HepG2 (cell line): ENCODE results near the gene GAPDH. TPM values are rescaled to one million over a fixed set of nuclear protein-coding genes. Genes with fewer than 3 reads are reported as not detected.
A peak's percentile ranks its signal among the peaks of the same experiment; 100 is the strongest.

Experiments
- ARNTL ChIP-seq: sonication (generic); formaldehyde crosslinking; IDR thresholded peaks from 2 replicates; pipeline ENCODE4 v1.4.0; 2020; ENCODE audit warnings: mild to moderate bottlenecking, missing genetic modification reagents
- HMGXB4 ChIP-seq, 2 experiments: sonication (generic) in 1 of 2; formaldehyde crosslinking in 1 of 2; IDR thresholded peaks; 2 replicates each; pipeline versions ENCODE4 v1.4.0 to v1.6.1; 2018 to 2020; ENCODE audit warnings: missing genetic modification reagents in 2 of 2, borderline replicate concordance in 1 of 2, low read depth in 1 of 2, mild to moderate bottlenecking in 1 of 2, missing biosample characterization in 1 of 2
- TOPORS ChIP-seq: sonication (generic); formaldehyde crosslinking; IDR thresholded peaks from 2 replicates; pipeline ENCODE4 v1.8.0; 2023; ENCODE audit warnings: mild to moderate bottlenecking, missing genetic modification reagents
- ZMYM3 ChIP-seq: sonication (generic); formaldehyde crosslinking; IDR thresholded peaks from 2 replicates; pipeline ENCODE4 v1.5.1; 2020; ENCODE audit warnings: mild to moderate bottlenecking, missing genetic modification reagents
- polyA plus RNA-seq, 8 experiments: library from polyadenylated mRNA; depleted of rRNA in 3 of 8; stranded (reverse) in 7 of 8; unstranded in 1 of 8; fragments of >200 nt; fragmentation: Illumina TruSeq in 4 of 8; extraction: Trizol in 4 of 8; gene quantifications; 2 replicates each; pipeline versions ENCODE4 v1.2.1 to v1.2.3, GENCODE V29; 2011 to 2016; ENCODE audit warnings: low read depth in 4 of 8, missing spikeins in 1 of 8, mixed read lengths in 1 of 8; ENCODE audit not compliant: insufficient read depth in 1 of 8
- total RNA-seq, 5 experiments: library from RNA; depleted of rRNA; stranded (reverse); fragments of >200 nt; fragmentation: Illumina TruSeq; extraction: Trizol; gene quantifications; 2 replicates each; pipeline ENCODE4 v1.2.3, GENCODE V29; 2016; ENCODE audit warnings: low read depth in 1 of 5
- TF ChIP-seq, protein P1 (sequence below), 2 experiments: fragments of 450-650 bp in 1 of 2; sonication (generic) in 1 of 2; formaldehyde crosslinking in 1 of 2; IDR thresholded peaks; 2 replicates each; pipeline versions ENCODE4 v1.6.1 to v1.8.0; 2016 to 2022; ENCODE audit warnings: antibody characterized with exemption in 1 of 2, mild to moderate bottlenecking in 1 of 2, missing genetic modification reagents in 1 of 2

The GAPDH gene
- total and polyA plus RNA-seq, 2 of the 13 experiments (the other 11 are each of a cell fraction or from before 2014, with no cell fraction given): 3,038 to 12,722 TPM

DNA sequence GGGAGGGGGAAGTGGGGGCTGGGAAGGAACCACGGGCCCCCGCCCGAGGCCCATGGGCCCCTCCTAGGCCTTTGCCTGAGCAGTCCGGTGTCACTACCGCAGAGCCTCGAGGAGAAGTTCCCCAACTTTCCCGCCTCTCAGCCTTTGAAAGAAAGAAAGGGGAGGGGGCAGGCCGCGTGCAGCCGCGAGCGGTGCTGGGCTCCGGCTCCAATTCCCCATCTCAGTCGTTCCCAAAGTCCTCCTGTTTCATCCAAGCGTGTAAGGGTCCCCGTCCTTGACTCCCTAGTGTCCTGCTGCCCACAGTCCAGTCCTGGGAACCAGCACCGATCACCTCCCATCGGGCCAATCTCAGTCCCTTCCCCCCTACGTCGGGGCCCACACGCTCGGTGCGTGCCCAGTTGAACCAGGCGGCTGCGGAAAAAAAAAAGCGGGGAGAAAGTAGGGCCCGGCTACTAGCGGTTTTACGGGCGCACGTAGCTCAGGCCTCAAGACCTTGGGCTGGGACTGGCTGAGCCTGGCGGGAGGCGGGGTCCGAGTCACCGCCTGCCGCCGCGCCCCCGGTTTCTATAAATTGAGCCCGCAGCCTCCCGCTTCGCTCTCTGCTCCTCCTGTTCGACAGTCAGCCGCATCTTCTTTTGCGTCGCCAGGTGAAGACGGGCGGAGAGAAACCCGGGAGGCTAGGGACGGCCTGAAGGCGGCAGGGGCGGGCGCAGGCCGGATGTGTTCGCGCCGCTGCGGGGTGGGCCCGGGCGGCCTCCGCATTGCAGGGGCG, at the start of gene GAPDH (continued):
- TF ChIP-seq TOPORS (no peak; the same call in 1 of the 2 replicates), HMGXB4 (CRISPR knock-in tag; IDR thresholded peaks at IDR 0.05; ENCODE audit: borderline replicate concordance in 1 of 2, low read depth in 1 of 2) (peak in 1 of 2 experiments; percentile 63), ZMYM3 (CRISPR knock-in tag) (peak; percentile 28; the same call in 1 of the 2 replicates), ARNTL (CRISPR knock-in tag) (peak; percentile 46)
- TF ChIP-seq, protein P1, sequence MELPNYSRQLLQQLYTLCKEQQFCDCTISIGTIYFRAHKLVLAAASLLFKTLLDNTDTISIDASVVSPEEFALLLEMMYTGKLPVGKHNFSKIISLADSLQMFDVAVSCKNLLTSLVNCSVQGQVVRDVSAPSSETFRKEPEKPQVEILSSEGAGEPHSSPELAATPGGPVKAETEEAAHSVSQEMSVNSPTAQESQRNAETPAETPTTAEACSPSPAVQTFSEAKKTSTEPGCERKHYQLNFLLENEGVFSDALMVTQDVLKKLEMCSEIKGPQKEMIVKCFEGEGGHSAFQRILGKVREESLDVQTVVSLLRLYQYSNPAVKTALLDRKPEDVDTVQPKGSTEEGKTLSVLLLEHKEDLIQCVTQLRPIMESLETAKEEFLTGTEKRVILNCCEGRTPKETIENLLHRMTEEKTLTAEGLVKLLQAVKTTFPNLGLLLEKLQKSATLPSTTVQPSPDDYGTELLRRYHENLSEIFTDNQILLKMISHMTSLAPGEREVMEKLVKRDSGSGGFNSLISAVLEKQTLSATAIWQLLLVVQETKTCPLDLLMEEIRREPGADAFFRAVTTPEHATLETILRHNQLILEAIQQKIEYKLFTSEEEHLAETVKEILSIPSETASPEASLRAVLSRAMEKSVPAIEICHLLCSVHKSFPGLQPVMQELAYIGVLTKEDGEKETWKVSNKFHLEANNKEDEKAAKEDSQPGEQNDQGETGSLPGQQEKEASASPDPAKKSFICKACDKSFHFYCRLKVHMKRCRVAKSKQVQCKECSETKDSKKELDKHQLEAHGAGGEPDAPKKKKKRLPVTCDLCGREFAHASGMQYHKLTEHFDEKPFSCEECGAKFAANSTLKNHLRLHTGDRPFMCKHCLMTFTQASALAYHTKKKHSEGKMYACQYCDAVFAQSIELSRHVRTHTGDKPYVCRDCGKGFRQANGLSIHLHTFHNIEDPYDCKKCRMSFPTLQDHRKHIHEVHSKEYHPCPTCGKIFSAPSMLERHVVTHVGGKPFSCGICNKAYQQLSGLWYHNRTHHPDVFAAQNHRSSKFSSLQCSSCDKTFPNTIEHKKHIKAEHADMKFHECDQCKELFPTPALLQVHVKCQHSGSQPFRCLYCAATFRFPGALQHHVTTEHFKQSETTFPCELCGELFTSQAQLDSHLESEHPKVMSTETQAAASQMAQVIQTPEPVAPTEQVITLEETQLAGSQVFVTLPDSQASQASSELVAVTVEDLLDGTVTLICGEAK (IDR thresholded peaks at IDR 0.05): no peak
- TF ChIP-seq, protein P1 (CRISPR knock-in tag; IDR thresholded peaks at IDR 0.05): peak; percentile 50; the same call in 1 of the 2 replicates
